ENCODE data around the gene ZBTB34.

GRCh38 chr9:126853667-126854066 lies 6.8 kb upstream of the ZBTB34 start:
- TF ChIP-seq GABPA (tag; conservative IDR thresholded peaks at IDR 0.05; ENCODE audit: low read depth) = no peak
- no peak for TF ChIP-seq YY1 (IDR thresholded peaks at IDR 0.05; ENCODE audit: borderline replicate concordance in 1 of 3, control insufficient read depth in 1 of 3, extremely low read depth in 1 of 3, insufficient read depth in 3 of 3, insufficient read length in 1 of 3, insufficient replicate concordance in 2 of 3, low read depth in 1 of 3, low read length in 2 of 3)

Measured in K562 (cell line).